Activated naive CD8-positive, alpha-beta T cell treated with anti-CD3 and anti-CD28 coated beads, Interleukin-2, amount 10 ng/mL, durations not matched to agents 7 days and 5 days (primary cell): Measurements from ENCODE around the gene SLC25A28. TPM values are rescaled to one million over a fixed set of nuclear protein-coding genes. Genes with fewer than 3 reads are reported as not detected.

Experiments used
- ATAC-seq: fragments of 150-1000 bp; cut with Tn5 transposase; one replicate; pipeline ENCODE4 v1.10.0; 2021; ENCODE audit warnings: low read depth, moderate library complexity
- POLR2A ChIA-PET: fragments of 350-600 bp; sonication (Branson Sonifier 250); formaldehyde crosslinking; loops from one replicate; lab custom pipeline; 2021; ENCODE audit warnings: antibody characterized with exemption; lab: Charles Lee
- DNase-seq: peaks from one replicate; pipeline ENCODE4 v3.0.0; 2021
- H3K27ac Mint-ChIP-seq: one replicate; pipeline ENCODE4 v1.8.0; 2022; ENCODE audit warnings: mild to moderate bottlenecking, mixed read lengths
- H3K27me3 Mint-ChIP-seq: one replicate; pipeline ENCODE4 v1.8.0; 2022; ENCODE audit warnings: mild to moderate bottlenecking, moderate library complexity, mixed read lengths
- H3K36me3 Mint-ChIP-seq: one replicate; pipeline ENCODE4 v1.8.0; 2021; ENCODE audit warnings: mild to moderate bottlenecking, mixed read lengths
- H3K4me1 Mint-ChIP-seq: one replicate; pipeline ENCODE4 v1.8.0; 2021; ENCODE audit warnings: mixed read lengths
- H3K4me3 Mint-ChIP-seq: one replicate; pipeline ENCODE4 v1.8.0; 2022; ENCODE audit warnings: mild to moderate bottlenecking, moderate library complexity, mixed read lengths
- H3K9me3 Mint-ChIP-seq: one replicate; pipeline ENCODE4 v1.8.0; 2021; ENCODE audit warnings: mixed read lengths
- total RNA-seq, 2 experiments: library from RNA; stranded (reverse); gene quantifications; one replicate each; pipeline ENCODE4 v1.2.3, GENCODE V29; 2021

SLC25A28 gene
- total RNA-seq, 2 experiments from 2014 or later: 77.2 to 84.7 TPM

- DNase-seq (peak; percentile 89), ATAC-seq (peak; percentile 93)
- peaks cover 7% of the 10 kb centered on the region for H3K27me3 Mint-ChIP-seq
- H3K36me3 Mint-ChIP-seq: peaks cover 11% of the 10 kb centered on the region
- peaks cover 34% of the 10 kb centered on the region for H3K4me1 Mint-ChIP-seq
- H3K9me3 Mint-ChIP-seq: no peaks in the 10 kb centered on the region
- H3K27ac Mint-ChIP-seq: peak overlapping the region; percentile 96
- H3K4me3 Mint-ChIP-seq: peak overlapping the region; percentile 93
- POLR2A ChIA-PET: interaction anchor here (0.7 to 3.9 kb wide), 4 partner anchors 39 to 1741 kb away, joined by 3 to 22 read pairs (median 15); partner anchors contain the start of genes COX15, CUTC, ENTPD7 and GOT1
Observed at GRCh38 chr10:99620711-99621453, 643 bp upstream of the SLC25A28 start.

GRCh38 chr10:99619090-99619800 lies 994 bp downstream of the SLC25A28 start:
- H3K4me3 Mint-ChIP-seq: peak overlapping the region; percentile 96
- peaks cover 2% of the 10 kb centered on the region for H3K27me3 Mint-ChIP-seq
- H3K27ac Mint-ChIP-seq: peak overlapping the region; percentile 89
- H3K4me1 Mint-ChIP-seq: peaks cover 40% of the 10 kb centered on the region
- POLR2A ChIA-PET: interaction anchor here (2.0 to 3.9 kb wide), 3 partner anchors 40 to 189 kb away, joined by 10 to 22 read pairs (median 15); partner anchors contain the start of genes COX15, CUTC, ENTPD7 and GOT1
- DNase-seq (no peak), ATAC-seq (no peak)
- H3K36me3 Mint-ChIP-seq: peaks cover 15% of the 10 kb centered on the region
- H3K9me3 Mint-ChIP-seq: no peaks in the 10 kb centered on the region

GRCh38 chr10:99617696-99618095 lies 2.5 kb downstream of the SLC25A28 start:
- no peak for DNase-seq
- peaks cover 15% of the 10 kb centered on the region for H3K36me3 Mint-ChIP-seq
- POLR2A ChIA-PET: interaction anchor here (0.8 to 2.0 kb wide), 2 partner anchors 187 kb away, joined by 3 to 10 read pairs; partner anchors contain the start of gene GOT1
- H3K4me1 Mint-ChIP-seq: peaks cover 44% of the 10 kb centered on the region
- H3K27me3 Mint-ChIP-seq: no peaks in the 10 kb centered on the region
- peak overlapping the region; percentile 39 for H3K27ac Mint-ChIP-seq
- H3K4me3 Mint-ChIP-seq: peak overlapping the region; percentile 96
- no peaks in the 10 kb centered on the region for H3K9me3 Mint-ChIP-seq
- no peak for ATAC-seq

GRCh38 chr10:99615426-99615825 lies 4.8 kb downstream of the SLC25A28 start:
- POLR2A ChIA-PET: interaction anchor here (0.6 to 1.1 kb wide), 4 partner anchors 185 to 1877 kb away, joined by 3 read pairs; no protein-coding TSS in a partner anchor
- no peaks in the 10 kb centered on the region for H3K9me3 Mint-ChIP-seq
- no peak overlapping the region for H3K27ac Mint-ChIP-seq
- H3K36me3 Mint-ChIP-seq: peaks cover 16% of the 10 kb centered on the region
- DNase-seq (no peak), ATAC-seq (no peak)
- peaks cover 39% of the 10 kb centered on the region for H3K4me1 Mint-ChIP-seq
- H3K4me3 Mint-ChIP-seq: no peak overlapping the region
- H3K27me3 Mint-ChIP-seq: no peaks in the 10 kb centered on the region

GRCh38 chr10:99612167-99612831 lies 7.9 kb downstream of the SLC25A28 start:
- ATAC-seq (peak; percentile 51), DNase-seq (no peak)
- Mint-ChIP-seq H3K4me1 (peaks cover 27% of the 10 kb centered on the region), H3K4me3 (no peak overlapping the region), H3K27me3 (no peaks in the 10 kb centered on the region), H3K9me3 (no peaks in the 10 kb centered on the region), H3K27ac (no peak overlapping the region), H3K36me3 (peaks cover 13% of the 10 kb centered on the region)
- POLR2A ChIA-PET: no interaction called here

GRCh38 chr10:99611326-99611725 lies 8.9 kb downstream of the SLC25A28 start:
- no peak overlapping the region for H3K27ac Mint-ChIP-seq
- no peaks in the 10 kb centered on the region for H3K9me3 Mint-ChIP-seq
- no peaks in the 10 kb centered on the region for H3K27me3 Mint-ChIP-seq
- ATAC-seq: no peak
- H3K36me3 Mint-ChIP-seq: peaks cover 13% of the 10 kb centered on the region
- H3K4me1 Mint-ChIP-seq: peaks cover 21% of the 10 kb centered on the region
- H3K4me3 Mint-ChIP-seq: no peak overlapping the region
- POLR2A ChIA-PET: no interaction called here
- DNase-seq: no peak

GRCh38 chr10:99610221-99610620 lies 10.0 kb downstream of the SLC25A28 start:
- DNase-seq (no peak), ATAC-seq (no peak)
- H3K9me3 Mint-ChIP-seq: no peaks in the 10 kb centered on the region
- H3K36me3 Mint-ChIP-seq: peaks cover 9% of the 10 kb centered on the region
- no peak overlapping the region for H3K4me3 Mint-ChIP-seq
- POLR2A ChIA-PET: interaction anchor here (0.7 kb wide), 1 partner anchor 1972 kb away, joined by 4 read pairs; no protein-coding TSS in a partner anchor
- H3K27me3 Mint-ChIP-seq: no peaks in the 10 kb centered on the region
- H3K4me1 Mint-ChIP-seq: peaks cover 13% of the 10 kb centered on the region
- no peak overlapping the region for H3K27ac Mint-ChIP-seq

- no peaks in the 10 kb centered on the region for H3K27me3 Mint-ChIP-seq
- H3K4me3 Mint-ChIP-seq: no peak overlapping the region
- POLR2A ChIA-PET: interaction anchor here (0.7 kb wide), 1 partner anchor 1971 kb away, joined by 4 read pairs; no protein-coding TSS in a partner anchor
- H3K4me1 Mint-ChIP-seq: peaks cover 13% of the 10 kb centered on the region
- H3K27ac Mint-ChIP-seq: no peak overlapping the region
- H3K9me3 Mint-ChIP-seq: no peaks in the 10 kb centered on the region
- DNase-seq (no peak), ATAC-seq (no peak)
- H3K36me3 Mint-ChIP-seq: peaks cover 9% of the 10 kb centered on the region
Observed at GRCh38 chr10:99609186-99609585, 11.1 kb downstream of the SLC25A28 start.

GRCh38 chr10:99605351-99605750 lies 14.9 kb downstream of the SLC25A28 start:
- ATAC-seq: no peak
- no peaks in the 10 kb centered on the region for H3K9me3 Mint-ChIP-seq
- POLR2A ChIA-PET: no interaction called here
- peaks cover 3% of the 10 kb centered on the region for H3K4me1 Mint-ChIP-seq
- H3K4me3 Mint-ChIP-seq: no peak overlapping the region
- H3K27me3 Mint-ChIP-seq: peaks cover 5% of the 10 kb centered on the region
- DNase-seq: no peak
- no peak overlapping the region for H3K27ac Mint-ChIP-seq
- peaks cover 5% of the 10 kb centered on the region for H3K36me3 Mint-ChIP-seq

- no peak overlapping the region for H3K27ac Mint-ChIP-seq
- POLR2A ChIA-PET: no interaction called here
- H3K9me3 Mint-ChIP-seq: no peaks in the 10 kb centered on the region
- peaks cover 5% of the 10 kb centered on the region for H3K36me3 Mint-ChIP-seq
- no peak overlapping the region for H3K4me3 Mint-ChIP-seq
- peaks cover 3% of the 10 kb centered on the region for H3K4me1 Mint-ChIP-seq
- H3K27me3 Mint-ChIP-seq: peaks cover 5% of the 10 kb centered on the region
- DNase-seq (no peak), ATAC-seq (no peak)
Observed at GRCh38 chr10:99604862-99605261, 15.4 kb downstream of the SLC25A28 start.

GRCh38 chr10:99598781-99599509 lies 21.3 kb downstream of the SLC25A28 start:
- peaks cover 7% of the 10 kb centered on the region for H3K27me3 Mint-ChIP-seq
- no peaks in the 10 kb centered on the region for H3K9me3 Mint-ChIP-seq
- no peak for DNase-seq
- H3K27ac Mint-ChIP-seq: no peak overlapping the region
- no peak overlapping the region for H3K4me3 Mint-ChIP-seq
- H3K36me3 Mint-ChIP-seq: no peaks in the 10 kb centered on the region
- POLR2A ChIA-PET: no interaction called here
- no peaks in the 10 kb centered on the region for H3K4me1 Mint-ChIP-seq
- no peak for ATAC-seq

- no peaks in the 10 kb centered on the region for H3K9me3 Mint-ChIP-seq
- ATAC-seq: no peak
Observed at GRCh38 chr10:99598011-99598410, 22.2 kb downstream of the SLC25A28 start.

More at GRCh38 chr10:99598011-99598410, 22.2 kb downstream of the SLC25A28 start:
- Mint-ChIP-seq H3K27me3 (peaks cover 7% of the 10 kb centered on the region), H3K4me3 (no peak overlapping the region), H3K4me1 (no peaks in the 10 kb centered on the region), H3K27ac (no peak overlapping the region), H3K36me3 (no peaks in the 10 kb centered on the region)
- POLR2A ChIA-PET: no interaction called here
- no peak for DNase-seq
